GM18498 (cell line): ENCODE data around the gene ACO2.
"Not testable (repeated sequence)": the region's sequence is repeated elsewhere in the genome, so short reads cannot be mapped to it uniquely, and the experiment has no call there.

Experiments
- ATAC-seq: cut with Tn5 transposase; IDR thresholded peaks from one replicate; pipeline ENCODE4 v1.9.1; 2021; ENCODE audit warnings: mild to moderate bottlenecking, moderate library complexity; ENCODE audit not compliant: unreplicated experiment

Gene ACO2

GRCh38 chr22:41447435-41448188 lies 21.3 kb upstream of the ACO2 start:
- no peak for ATAC-seq

GRCh38 chr22:41448189-41448808 lies 20.6 kb upstream of the ACO2 start:
- ATAC-seq, result peak; percentile 48

GRCh38 chr22:41458161-41458728 lies 10.7 kb upstream of the ACO2 start:
- ATAC-seq, result no peak

- no peak for ATAC-seq
Measured at GRCh38 chr22:41459431-41459830, 9.5 kb upstream of the ACO2 start.

- ATAC-seq, result not testable (repeated sequence)
Measured at GRCh38 chr22:41460071-41460470, 8.8 kb upstream of the ACO2 start.

GRCh38 chr22:41461901-41462300 lies 7.0 kb upstream of the ACO2 start:
- no peak for ATAC-seq

- ATAC-seq, result no peak
Measured at GRCh38 chr22:41469218-41469851, 418 bp downstream of the ACO2 start.

GRCh38 chr22:41470886-41471285 lies 2.0 kb downstream of the ACO2 start:
- no peak for ATAC-seq

- no peak for ATAC-seq
Measured at GRCh38 chr22:41471568-41471967, 2.7 kb downstream of the ACO2 start.

- no peak for ATAC-seq
Measured at GRCh38 chr22:41474872-41475451, 6.0 kb downstream of the ACO2 start.

GRCh38 chr22:41478473-41478872 lies 9.6 kb downstream of the ACO2 start:
- ATAC-seq, result no peak

GRCh38 chr22:41478891-41479521 lies 10.1 kb downstream of the ACO2 start:
- no peak for ATAC-seq

GRCh38 chr22:41479671-41480396 lies 10.9 kb downstream of the ACO2 start:
- ATAC-seq, result no peak

GRCh38 chr22:41480397-41480735 lies 11.4 kb downstream of the ACO2 start:
- ATAC-seq, result no peak

GRCh38 chr22:41481131-41481830 lies 12.4 kb downstream of the ACO2 start:
- ATAC-seq, result no peak

GRCh38 chr22:41481925-41482318 lies 13.0 kb downstream of the ACO2 start:
- no peak for ATAC-seq

GRCh38 chr22:41482319-41482935 lies 13.5 kb downstream of the ACO2 start:
- ATAC-seq, result no peak

GRCh38 chr22:41485033-41485432 lies 16.1 kb downstream of the ACO2 start:
- ATAC-seq, result no peak
